Activated naive CD4-positive, alpha-beta T cell treated with anti-CD3 and anti-CD28 coated beads for 36 hours (primary cell): ENCODE measurements around the gene ARL8A. TPM values are rescaled to one million over a fixed set of nuclear protein-coding genes. Genes with fewer than 3 reads are reported as not detected.
A peak's percentile ranks its signal among the peaks of the same experiment; 100 is the strongest.

Experiments used
- CTCF ChIA-PET: fragments of 350-600 bp; sonication (Branson Sonifier 250); formaldehyde crosslinking; loops from one replicate; lab custom pipeline; 2021; ENCODE audit warnings: antibody characterized with exemption; lab: Charles Lee
- DNase-seq: peaks from one replicate; pipeline ENCODE4 v3.0.0-alpha.2; 2020
- H3K27ac Mint-ChIP-seq: one replicate; pipeline ENCODE4 v1.8.0; 2021; ENCODE audit warnings: mild to moderate bottlenecking, mixed read lengths
- H3K27me3 Mint-ChIP-seq: one replicate; pipeline ENCODE4 v1.8.0; 2021; ENCODE audit warnings: low read depth, mixed read lengths
- H3K36me3 Mint-ChIP-seq: one replicate; pipeline ENCODE4 v1.8.0; 2021; ENCODE audit warnings: low read depth, mixed read lengths
- H3K4me1 Mint-ChIP-seq: one replicate; pipeline ENCODE4 v1.8.0; 2021; ENCODE audit warnings: low read depth, mixed read lengths
- H3K4me3 Mint-ChIP-seq: one replicate; pipeline ENCODE4 v1.8.0; 2021; ENCODE audit warnings: mild to moderate bottlenecking, moderate library complexity, mixed read lengths
- H3K9me3 Mint-ChIP-seq: one replicate; pipeline ENCODE4 v1.8.0; 2021; ENCODE audit warnings: mixed read lengths
- intact Hi-C: fragments of 100-400 bp; cut with micrococcal nuclease; formaldehyde crosslinking; loops from one replicate; pipeline ENCODE4 v1.15.1; 2023
- total RNA-seq, 2 experiments: library from RNA; stranded (reverse); gene quantifications; one replicate each; pipeline ENCODE4 v1.2.3, GENCODE V29; 2021

Gene ARL8A
- total RNA-seq, 2 experiments from 2014 or later = 28.1 to 30.6 TPM

DNA sequence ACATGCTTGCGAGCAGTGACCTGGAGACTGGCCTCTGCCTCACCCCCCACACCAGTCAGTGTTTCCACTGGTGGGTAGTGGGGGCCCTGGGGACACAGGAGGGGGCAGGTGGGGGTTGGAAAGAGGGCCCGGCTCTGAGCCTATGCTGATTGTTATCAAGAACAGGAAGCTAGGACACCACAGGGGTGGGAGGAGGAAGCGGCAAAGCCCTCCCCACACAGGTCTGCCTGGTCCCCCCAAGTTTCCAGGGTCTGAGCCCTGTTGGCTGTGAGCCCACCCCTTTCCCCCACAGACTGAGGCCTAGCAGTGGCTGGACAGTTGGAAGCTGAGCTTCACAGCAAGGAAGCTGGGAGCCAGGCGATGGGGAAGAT, 17.5 kb upstream of the ARL8A start:
- no peaks in the 10 kb centered on the region for H3K27me3 Mint-ChIP-seq
- peaks cover 79% of the 10 kb centered on the region for H3K4me1 Mint-ChIP-seq
- H3K4me3 Mint-ChIP-seq = peak overlapping the region; percentile 99
- peaks cover 26% of the 10 kb centered on the region for H3K36me3 Mint-ChIP-seq
- H3K27ac Mint-ChIP-seq = peak overlapping the region; percentile 78
- no peaks in the 10 kb centered on the region for H3K9me3 Mint-ChIP-seq
- CTCF ChIA-PET = interaction anchor here (1.1 to 2.5 kb wide), 3 partner anchors 13 to 26 kb away, joined by 4 to 10 read pairs (median 5); no protein-coding TSS in a partner anchor
- DNase-seq = peak; percentile 61
- intact Hi-C loops = loop anchor here (5.0 kb wide), 1 partner anchor 645 kb away; the partner anchor contains the start of gene KDM5B

DNA sequence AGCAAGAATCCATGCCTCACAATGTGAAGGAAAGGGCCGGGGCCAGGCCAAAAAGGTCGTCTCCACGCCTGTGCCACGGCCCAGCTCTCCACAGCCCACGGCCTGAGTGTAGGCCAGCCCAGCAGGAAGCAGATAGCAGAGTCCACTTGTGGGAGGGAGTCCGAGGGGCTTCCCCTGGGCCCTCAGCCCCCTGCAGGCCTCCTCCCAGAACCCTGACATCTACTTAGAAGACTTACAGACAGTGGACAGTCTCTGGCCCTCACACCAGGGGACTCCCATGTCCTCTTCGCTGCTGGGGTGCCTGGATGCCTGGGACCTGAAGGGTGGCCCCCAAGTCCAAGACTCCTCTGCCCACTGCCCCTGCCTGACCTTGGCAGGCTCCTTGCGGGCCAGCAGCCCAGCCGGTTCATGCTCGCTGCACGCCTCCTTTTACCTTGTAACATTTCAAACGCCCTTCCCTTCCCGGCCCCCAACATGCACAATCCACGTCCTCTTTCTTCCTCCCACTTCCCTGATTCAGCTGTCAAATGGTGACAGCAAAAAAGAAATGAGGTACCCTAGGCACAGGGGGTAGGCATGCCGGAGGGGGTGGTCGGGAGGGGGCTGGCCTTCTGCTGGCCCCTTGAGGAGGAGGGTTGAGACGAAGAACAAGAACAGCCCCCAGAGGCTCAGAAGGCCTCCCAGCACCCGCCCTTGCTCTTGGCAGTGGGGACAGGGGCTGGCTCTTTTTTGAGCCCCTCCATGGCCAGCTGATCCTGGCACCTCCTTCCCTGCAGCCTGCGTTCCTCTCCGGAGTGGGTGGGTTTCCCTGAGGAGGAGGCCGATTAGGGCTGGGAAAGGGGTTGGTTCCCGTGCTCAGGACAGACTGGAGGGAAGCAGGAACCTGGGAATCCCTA, 16.9 kb upstream of the ARL8A start:
- H3K4me3 Mint-ChIP-seq = peak overlapping the region; percentile 99
- no peaks in the 10 kb centered on the region for H3K9me3 Mint-ChIP-seq
- intact Hi-C loops = loop anchor here (2.0 to 5.0 kb wide), 2 partner anchors 23 to 646 kb away; partner anchors contain the start of gene KDM5B
- H3K4me1 Mint-ChIP-seq = peaks cover 82% of the 10 kb centered on the region
- DNase-seq = no peak
- peaks cover 28% of the 10 kb centered on the region for H3K36me3 Mint-ChIP-seq
- peak overlapping the region; percentile 100 for H3K27ac Mint-ChIP-seq
- CTCF ChIA-PET = interaction anchor here (1.0 to 2.3 kb wide), 9 partner anchors 13 to 558 kb away, joined by 4 to 14 read pairs (median 6); partner anchors contain the start of genes ARL8A, LGR6 and UBE2T
- H3K27me3 Mint-ChIP-seq = no peaks in the 10 kb centered on the region

DNA sequence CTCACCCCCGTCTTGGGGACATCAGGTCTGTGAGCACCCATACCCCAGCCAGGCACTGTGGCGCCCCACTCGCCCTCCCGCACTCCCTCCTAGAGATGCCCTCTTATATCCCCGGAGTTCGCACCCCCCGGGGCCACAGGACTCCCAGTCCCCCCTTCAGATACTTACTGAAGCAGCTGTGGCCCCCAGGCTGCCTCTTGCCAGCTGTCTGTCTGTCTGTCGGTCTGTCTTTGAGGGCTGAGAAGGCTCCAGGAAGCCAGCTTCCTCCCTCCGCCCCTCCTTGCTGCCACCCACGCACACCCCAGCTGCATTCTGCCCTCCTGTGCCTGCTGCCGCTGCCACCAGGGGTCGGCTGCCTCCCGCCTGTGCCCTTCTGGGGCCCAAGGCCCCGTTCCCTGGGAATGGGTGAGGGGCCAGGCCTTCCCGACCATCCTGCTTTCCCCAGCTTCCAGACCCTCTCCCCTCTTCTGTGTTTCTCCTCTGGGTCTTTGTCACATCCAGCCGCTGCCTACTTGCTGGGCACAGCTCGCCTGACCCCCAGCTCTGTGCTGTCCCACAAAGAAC, 15.9 kb upstream of the ARL8A start, which contains the start of gene PTPN7:
Gene PTPN7 (minus strand): TSS at position 226 of the 564 bp plus-strand sequence. CDS start 1,200 bp downstream, outside the sequence.
- peak within 1 kb of the TSS; percentile 100 for H3K27ac Mint-ChIP-seq
- H3K4me1 Mint-ChIP-seq = peaks cover 80% of the 10 kb centered on the region
- DNase-seq = peak; percentile 96
- H3K27me3 Mint-ChIP-seq = no peaks in the 10 kb centered on the region
- CTCF ChIA-PET = interaction anchor here (0.9 to 2.3 kb wide), 16 partner anchors 14 to 559 kb away, joined by 3 to 14 read pairs (median 5); partner anchors contain the start of genes ARL8A, LGR6 and UBE2T
- H3K36me3 Mint-ChIP-seq = peaks cover 35% of the 10 kb centered on the region
- intact Hi-C loops = loop anchor here (1.0 to 5.0 kb wide), 3 partner anchors 17 to 647 kb away; partner anchors contain the start of gene KDM5B
- no peaks in the 10 kb centered on the region for H3K9me3 Mint-ChIP-seq
- H3K4me3 Mint-ChIP-seq = peak within 1 kb of the TSS; percentile 99

DNA sequence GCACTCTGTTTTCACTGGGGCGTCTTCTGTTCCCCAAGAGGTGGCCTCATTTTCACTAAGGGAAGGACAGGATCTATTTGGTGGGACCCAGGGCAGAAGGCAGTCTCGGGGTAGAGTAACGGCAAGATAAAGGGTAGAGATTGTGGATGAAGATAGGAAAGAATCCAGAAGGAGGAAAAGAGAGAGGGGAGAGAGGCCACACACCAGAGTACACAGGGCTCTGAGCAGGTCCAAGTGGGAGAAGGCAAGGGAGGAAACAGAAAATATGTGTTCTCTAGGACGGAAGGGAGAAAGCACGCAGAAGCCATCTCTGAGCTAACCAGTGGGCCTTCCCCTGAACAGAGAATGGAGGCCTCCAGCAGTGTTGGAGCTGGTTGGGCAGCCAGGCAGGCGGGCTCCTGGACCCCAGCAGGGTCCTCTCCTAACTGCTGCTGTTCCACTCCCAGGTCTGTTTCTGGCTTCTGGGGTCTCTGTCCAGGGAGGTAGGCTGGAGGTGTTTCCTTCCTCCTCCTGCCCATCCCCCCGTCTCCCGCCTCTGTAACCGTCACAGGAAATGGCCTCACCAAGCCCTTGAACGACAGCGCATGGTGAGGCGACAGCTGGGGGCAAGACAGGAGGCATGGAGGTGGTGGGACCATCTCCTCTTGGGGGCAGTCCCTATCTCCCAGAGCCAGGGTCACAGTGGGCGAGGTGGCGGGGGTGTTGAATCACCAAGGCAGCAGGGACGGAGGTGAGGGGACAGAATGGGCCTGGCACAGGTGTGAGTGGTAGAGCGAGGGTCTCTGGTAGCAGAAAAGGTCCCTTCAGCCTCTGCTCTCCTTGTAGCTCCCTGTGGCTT, 15.2 kb upstream of the ARL8A start:
- CTCF ChIA-PET = interaction anchor here (0.5 to 2.3 kb wide), 17 partner anchors 13 to 560 kb away, joined by 3 to 14 read pairs (median 5); partner anchors contain the start of genes ARL8A, LGR6 and UBE2T
- H3K9me3 Mint-ChIP-seq = no peaks in the 10 kb centered on the region

DNA sequence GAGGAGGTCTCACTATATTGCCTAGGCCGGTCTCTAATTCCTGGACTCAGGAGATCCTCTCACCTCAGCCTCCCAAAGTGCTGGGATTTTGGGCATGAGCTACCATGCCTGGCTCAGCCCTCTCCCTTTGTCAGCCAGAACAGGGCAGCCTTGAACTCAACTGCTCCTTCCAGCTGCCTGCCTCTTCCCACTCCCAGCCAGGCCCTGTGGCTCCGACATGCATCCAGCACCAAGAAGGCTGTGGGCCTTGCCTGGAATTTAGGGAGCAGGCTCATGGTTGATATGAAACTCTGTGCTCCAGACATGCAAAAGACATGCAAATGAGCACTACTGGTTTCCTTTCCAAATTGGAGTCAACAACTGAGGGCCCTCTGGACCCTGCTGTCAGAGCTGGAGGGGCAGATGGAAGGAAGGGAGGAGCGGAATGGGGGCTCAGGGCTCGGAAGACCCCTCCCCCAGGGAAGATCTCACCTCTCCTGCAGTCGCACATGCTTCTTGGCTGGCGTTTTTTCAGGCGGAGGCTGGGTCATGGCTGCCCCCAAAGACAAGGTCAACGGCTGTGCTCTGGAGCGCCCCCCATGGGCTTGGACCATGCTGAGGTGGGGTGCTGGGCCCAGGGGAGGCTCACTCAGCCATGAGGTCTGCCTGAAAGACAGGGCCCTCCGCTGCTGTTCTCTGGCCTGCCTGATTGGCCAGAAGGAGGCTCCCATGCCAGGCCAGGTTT, 14.4 kb upstream of the ARL8A start:
- no peaks in the 10 kb centered on the region for H3K9me3 Mint-ChIP-seq
- CTCF ChIA-PET = interaction anchor here (1.2 to 2.3 kb wide), 7 partner anchors 12 to 158 kb away, joined by 4 to 13 read pairs (median 9); partner anchors contain the start of genes ARL8A and LGR6
- intact Hi-C loops = no loop called here
- peaks cover 77% of the 10 kb centered on the region for H3K4me1 Mint-ChIP-seq
- peak overlapping the region; percentile 100 for H3K27ac Mint-ChIP-seq
- peak overlapping the region; percentile 99 for H3K4me3 Mint-ChIP-seq
- H3K27me3 Mint-ChIP-seq = no peaks in the 10 kb centered on the region
- peak; percentile 59 for DNase-seq
- H3K36me3 Mint-ChIP-seq = peaks cover 45% of the 10 kb centered on the region

More for the DNA sequence above, 15.2 kb upstream of the ARL8A start:
- Mint-ChIP-seq H3K4me3 (peak overlapping the region; percentile 99), H3K27ac (peak overlapping the region; percentile 100), H3K27me3 (no peaks in the 10 kb centered on the region), H3K36me3 (peaks cover 42% of the 10 kb centered on the region), H3K4me1 (peaks cover 82% of the 10 kb centered on the region)
- peak; percentile 89 for DNase-seq
- intact Hi-C loops = loop anchor here (1.0 to 5.0 kb wide), 3 partner anchors 16 to 648 kb away; partner anchors contain the start of gene KDM5B

DNA sequence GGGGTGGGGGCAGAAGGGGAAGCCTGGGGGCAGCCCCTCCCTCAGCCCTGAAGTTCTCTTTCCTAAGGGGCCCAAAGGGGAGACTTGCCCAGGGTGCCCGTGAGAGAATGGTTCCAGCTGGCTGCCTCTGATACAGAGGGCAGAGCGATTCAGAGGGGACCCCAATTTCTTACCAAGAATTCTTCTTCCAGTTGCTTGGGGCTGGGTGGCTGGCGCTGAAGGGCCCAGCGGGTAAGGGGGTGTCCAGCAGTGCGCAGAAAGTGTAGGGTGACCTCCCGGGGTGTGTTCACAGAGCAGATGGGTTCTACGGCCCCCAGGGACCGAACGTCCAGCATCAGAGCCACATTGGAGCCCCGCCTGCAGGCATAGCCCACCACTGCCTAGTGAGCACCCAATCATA, 13.4 kb upstream of the ARL8A start:
- no peaks in the 10 kb centered on the region for H3K9me3 Mint-ChIP-seq
- intact Hi-C loops = no loop called here
- no peaks in the 10 kb centered on the region for H3K27me3 Mint-ChIP-seq
- peak overlapping the region; percentile 99 for H3K4me3 Mint-ChIP-seq
- CTCF ChIA-PET = interaction anchor here (0.6 kb wide), 1 partner anchor 12 kb away, joined by 3 read pairs; no protein-coding TSS in a partner anchor
- no peak for DNase-seq
- peaks cover 72% of the 10 kb centered on the region for H3K4me1 Mint-ChIP-seq
- H3K27ac Mint-ChIP-seq = peak overlapping the region; percentile 100
- H3K36me3 Mint-ChIP-seq = peaks cover 53% of the 10 kb centered on the region

DNA sequence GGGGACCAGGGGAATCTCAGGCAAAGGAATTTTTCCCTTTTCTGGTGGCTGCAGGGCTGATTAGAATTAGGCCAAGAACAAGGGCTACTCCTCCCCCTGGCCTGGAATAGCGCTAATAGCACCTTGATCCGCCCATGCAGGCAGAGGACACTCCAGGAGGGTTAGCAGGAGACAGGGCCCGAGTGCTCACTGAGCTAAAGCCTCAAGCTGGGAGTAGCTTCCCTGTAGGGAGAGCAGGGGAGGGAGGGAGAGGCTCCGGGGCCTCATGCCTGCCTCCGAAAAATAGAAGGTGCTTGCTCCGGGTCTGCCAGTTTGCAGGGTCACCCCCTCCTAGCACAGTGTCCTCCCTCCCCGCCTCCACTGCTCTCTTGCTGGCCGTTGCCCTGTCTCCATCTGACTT, 12.1 kb upstream of the ARL8A start:
- peaks cover 60% of the 10 kb centered on the region for H3K36me3 Mint-ChIP-seq
- H3K4me3 Mint-ChIP-seq = no peak overlapping the region
- no peak for DNase-seq
- H3K27ac Mint-ChIP-seq = peak overlapping the region; percentile 36
- intact Hi-C loops = no loop called here
- CTCF ChIA-PET = interaction anchor here (0.8 to 3.3 kb wide), 7 partner anchors 9 to 260 kb away, joined by 3 to 18 read pairs (median 7); partner anchors contain the start of genes ELF3 and LGR6
- peaks cover 58% of the 10 kb centered on the region for H3K4me1 Mint-ChIP-seq
- no peaks in the 10 kb centered on the region for H3K27me3 Mint-ChIP-seq
- H3K9me3 Mint-ChIP-seq = no peaks in the 10 kb centered on the region

DNA sequence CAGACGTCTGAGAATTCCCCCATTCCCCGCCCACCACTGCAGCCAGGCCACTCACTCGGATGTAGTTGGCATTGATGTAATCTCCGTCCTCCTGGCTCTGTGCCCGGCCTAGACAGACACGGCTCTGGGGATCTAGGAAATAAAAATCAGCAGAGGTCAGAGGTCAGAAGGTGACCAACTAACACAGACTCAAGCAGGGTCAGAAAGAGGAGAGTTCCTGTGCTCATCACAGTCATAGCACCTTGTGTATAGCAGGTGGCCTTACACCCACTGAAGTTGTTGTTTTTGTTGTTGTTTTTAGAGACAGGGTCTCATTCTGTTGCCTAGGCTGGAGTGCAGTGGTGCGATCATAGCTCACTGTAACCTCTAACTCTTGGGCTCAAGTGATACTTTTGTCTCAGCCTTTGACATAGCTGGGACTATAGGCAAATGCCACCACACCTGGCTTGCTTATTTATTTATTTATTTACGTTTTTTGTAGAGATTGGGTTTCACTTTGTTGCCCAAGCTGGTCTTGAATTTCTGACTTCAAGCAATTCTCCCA, 11.0 kb upstream of the ARL8A start:
- Mint-ChIP-seq H3K27me3 (no peaks in the 10 kb centered on the region), H3K36me3 (peaks cover 68% of the 10 kb centered on the region), H3K9me3 (no peaks in the 10 kb centered on the region), H3K4me1 (peaks cover 48% of the 10 kb centered on the region), H3K27ac (peak overlapping the region; percentile 72), H3K4me3 (no peak overlapping the region)
- CTCF ChIA-PET = interaction anchor here (1.0 to 3.3 kb wide), 11 partner anchors 9 to 259 kb away, joined by 3 to 18 read pairs (median 8); partner anchors contain the start of genes ARL8A and LGR6
- no peak for DNase-seq
- intact Hi-C loops = loop anchor here (1.0 kb wide), 1 partner anchor 10 kb away; no protein-coding TSS in a partner anchor

DNA sequence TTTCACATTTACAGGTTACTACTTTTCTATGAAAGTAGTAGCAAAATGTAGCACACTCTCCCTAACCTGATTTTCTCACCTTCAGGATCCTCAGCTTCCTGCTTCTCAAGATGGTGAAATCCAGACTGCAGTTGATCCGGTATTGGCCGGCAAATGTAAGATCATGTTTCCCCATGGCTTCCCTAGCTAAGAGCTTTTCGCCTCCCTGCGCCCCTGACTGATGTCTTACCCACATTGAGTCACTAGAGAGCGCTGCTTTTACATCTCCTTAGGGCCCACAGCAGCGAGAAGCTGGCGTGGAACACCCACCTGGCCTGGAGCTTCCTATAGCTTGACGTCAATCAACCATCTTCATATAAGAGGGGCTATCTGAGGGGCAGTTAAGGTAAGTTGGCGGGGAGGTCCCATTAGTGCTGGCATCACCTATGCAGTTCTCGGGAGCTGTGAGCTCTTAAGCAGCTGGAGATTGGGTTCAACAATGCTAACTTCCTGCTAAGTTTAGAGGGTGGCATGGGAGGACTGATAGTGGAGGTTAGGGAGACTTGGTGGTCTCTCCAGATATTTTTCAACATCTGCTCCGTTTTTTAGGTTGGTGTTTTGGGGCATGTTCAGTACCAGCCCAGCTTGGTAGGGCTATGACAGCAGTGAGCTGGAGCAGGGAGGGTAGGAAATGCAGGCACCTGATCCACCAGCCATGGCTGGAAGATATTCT, 10.4 kb upstream of the ARL8A start:
- H3K36me3 Mint-ChIP-seq = peaks cover 67% of the 10 kb centered on the region
- intact Hi-C loops = loop anchor here (1.0 kb wide), 1 partner anchor 10 kb away; no protein-coding TSS in a partner anchor
- peak overlapping the region; percentile 44 for H3K27ac Mint-ChIP-seq
- CTCF ChIA-PET = interaction anchor here (0.7 to 3.3 kb wide), 12 partner anchors 8 to 60 kb away, joined by 3 to 18 read pairs (median 8); partner anchors contain the start of genes ARL8A and LGR6
- DNase-seq = peak; percentile 64
- peaks cover 45% of the 10 kb centered on the region for H3K4me1 Mint-ChIP-seq
- H3K27me3 Mint-ChIP-seq = no peaks in the 10 kb centered on the region
- no peaks in the 10 kb centered on the region for H3K9me3 Mint-ChIP-seq
- H3K4me3 Mint-ChIP-seq = no peak overlapping the region
